Immature natural killer cell (primary cell): ENCODE results near the gene C1orf94. TPM values are rescaled to one million over a fixed set of nuclear protein-coding genes. Genes with fewer than 3 reads are reported as not detected.

ENCODE experiments used
- DNase-seq, 3 donors: peaks; one replicate each; pipeline ENCODE4 v3.0.0; 2022; ENCODE audit warnings: mixed read lengths in 1 of 3
- H3K27ac Mint-ChIP-seq, 6 donors: one replicate each; pipeline ENCODE4 v1.8.0; 2020; ENCODE audit warnings: mixed read lengths in 6 of 6, mild to moderate bottlenecking in 5 of 6, inconsistent platforms in 4 of 6, moderate library complexity in 3 of 6
- H3K27me3 Mint-ChIP-seq, 3 donors: one replicate each; pipeline ENCODE4 v1.8.0; 2020 to 2021; ENCODE audit warnings: low read depth in 3 of 3, mild to moderate bottlenecking in 3 of 3, mixed read lengths in 3 of 3, moderate library complexity in 3 of 3, inconsistent platforms in 1 of 3
- H3K36me3 Mint-ChIP-seq, 3 donors: one replicate each; pipeline ENCODE4 v1.8.0; 2020; ENCODE audit warnings: mixed read lengths in 3 of 3, inconsistent platforms in 2 of 3, mild to moderate bottlenecking in 2 of 3
- H3K4me1 Mint-ChIP-seq, 2 donors: one replicate each; pipeline ENCODE4 v1.8.0; 2020; ENCODE audit warnings: inconsistent platforms in 2 of 2, mild to moderate bottlenecking in 2 of 2, mixed read lengths in 2 of 2, moderate library complexity in 1 of 2
- H3K4me3 Mint-ChIP-seq, 5 donors: one replicate each; pipeline ENCODE4 v1.8.0; 2020; ENCODE audit warnings: mild to moderate bottlenecking in 5 of 5, mixed read lengths in 5 of 5, inconsistent platforms in 3 of 5, moderate library complexity in 3 of 5
- H3K9me3 Mint-ChIP-seq, 6 donors: one replicate each; pipeline ENCODE4 v1.8.0; 2020; ENCODE audit warnings: mild to moderate bottlenecking in 6 of 6, mixed read lengths in 6 of 6, inconsistent platforms in 4 of 6, moderate library complexity in 3 of 6
- polyA plus RNA-seq, 3 donors: library from polyadenylated mRNA; unstranded; fragments of 300-500 nt; fragmentation: Illumina TruSeq; gene quantifications; one replicate each; pipeline ENCODE4 v1.2.3, GENCODE V29; 2021

C1orf94 gene
- polyA plus RNA-seq, 3 donors from 2014 or later = not detected

- no peak overlapping the region for H3K27ac Mint-ChIP-seq
- H3K36me3 Mint-ChIP-seq = no peaks in the 10 kb centered on the region
- no peaks in the 10 kb centered on the region for H3K4me1 Mint-ChIP-seq
- H3K4me3 Mint-ChIP-seq = no peak overlapping the region
- DNase-seq = no peak
- H3K27me3 Mint-ChIP-seq = peaks cover 5 to 23% (median 8%) of the 10 kb centered on the region in 3 donors
- peaks cover 0 to 5% (median 0%) of the 10 kb centered on the region in 6 donors for H3K9me3 Mint-ChIP-seq
Measured at GRCh38 chr1:34245967-34246366, 69.3 kb downstream of the C1orf94 start.

GRCh38 chr1:34250342-34250741, 73.6 kb downstream of the C1orf94 start:
- DNase-seq = no peak
- no peaks in the 10 kb centered on the region for H3K36me3 Mint-ChIP-seq
- H3K27me3 Mint-ChIP-seq = peaks cover 2 to 15% (median 5%) of the 10 kb centered on the region in 3 donors
- H3K9me3 Mint-ChIP-seq = peaks cover 0 to 5% (median 0%) of the 10 kb centered on the region in 6 donors
- no peaks in the 10 kb centered on the region for H3K4me1 Mint-ChIP-seq
- H3K27ac Mint-ChIP-seq = no peak overlapping the region
- H3K4me3 Mint-ChIP-seq = no peak overlapping the region

- DNase-seq = no peak
- Mint-ChIP-seq H3K9me3 (no peaks in the 10 kb centered on the region), H3K36me3 (no peaks in the 10 kb centered on the region), H3K27ac (no peak overlapping the region), H3K4me3 (no peak overlapping the region), H3K27me3 (peaks cover 0 to 7% (median 2%) of the 10 kb centered on the region in 3 donors), H3K4me1 (no peaks in the 10 kb centered on the region)
Measured at GRCh38 chr1:34262023-34262853, 85.5 kb downstream of the C1orf94 start.

- no peak overlapping the region for H3K27ac Mint-ChIP-seq
Measured at GRCh38 chr1:34262921-34263320, 86.2 kb downstream of the C1orf94 start.

GRCh38 chr1:34263406-34263805, 86.7 kb downstream of the C1orf94 start:
- Mint-ChIP-seq H3K27ac (no peak overlapping the region), H3K4me3 (no peak overlapping the region), H3K36me3 (no peaks in the 10 kb centered on the region), H3K4me1 (no peaks in the 10 kb centered on the region), H3K27me3 (peaks cover 0 to 7% (median 6%) of the 10 kb centered on the region in 3 donors), H3K9me3 (no peaks in the 10 kb centered on the region)
- no peak for DNase-seq

More at GRCh38 chr1:34262921-34263320, 86.2 kb downstream of the C1orf94 start:
- Mint-ChIP-seq H3K27me3 (peaks cover 0 to 7% (median 6%) of the 10 kb centered on the region in 3 donors), H3K36me3 (no peaks in the 10 kb centered on the region), H3K4me1 (no peaks in the 10 kb centered on the region), H3K9me3 (no peaks in the 10 kb centered on the region), H3K4me3 (no peak overlapping the region)
- DNase-seq = no peak

GRCh38 chr1:34265396-34265795, 88.7 kb downstream of the C1orf94 start:
- no peak overlapping the region for H3K4me3 Mint-ChIP-seq
- no peaks in the 10 kb centered on the region for H3K36me3 Mint-ChIP-seq
- peaks cover 0 to 6% (median 6%) of the 10 kb centered on the region in 3 donors for H3K27me3 Mint-ChIP-seq
- no peak for DNase-seq
- peaks cover 0 to 2% (median 0%) of the 10 kb centered on the region in 6 donors for H3K9me3 Mint-ChIP-seq
- no peak overlapping the region for H3K27ac Mint-ChIP-seq
- no peaks in the 10 kb centered on the region for H3K4me1 Mint-ChIP-seq

GRCh38 chr1:34266127-34266951, 89.6 kb downstream of the C1orf94 start:
- peaks cover 0 to 2% (median 0%) of the 10 kb centered on the region in 6 donors for H3K9me3 Mint-ChIP-seq
- H3K4me1 Mint-ChIP-seq = no peaks in the 10 kb centered on the region
- no peak overlapping the region for H3K4me3 Mint-ChIP-seq

GRCh38 chr1:34267326-34267725, 90.6 kb downstream of the C1orf94 start:
- no peaks in the 10 kb centered on the region for H3K36me3 Mint-ChIP-seq
- H3K27ac Mint-ChIP-seq = no peak overlapping the region
- peaks cover 0 to 4% (median 0%) of the 10 kb centered on the region in 3 donors for H3K27me3 Mint-ChIP-seq
- H3K9me3 Mint-ChIP-seq = peaks cover 0 to 2% (median 0%) of the 10 kb centered on the region in 6 donors
- DNase-seq = no peak
- no peak overlapping the region for H3K4me3 Mint-ChIP-seq
- H3K4me1 Mint-ChIP-seq = no peaks in the 10 kb centered on the region

More at GRCh38 chr1:34266127-34266951, 89.6 kb downstream of the C1orf94 start:
- no peak overlapping the region for H3K27ac Mint-ChIP-seq
- no peak for DNase-seq
- no peaks in the 10 kb centered on the region for H3K36me3 Mint-ChIP-seq
- peaks cover 0 to 5% (median 1%) of the 10 kb centered on the region in 3 donors for H3K27me3 Mint-ChIP-seq

GRCh38 chr1:34268311-34268954, 91.7 kb downstream of the C1orf94 start:
- H3K4me3 Mint-ChIP-seq = no peak overlapping the region
- no peak overlapping the region for H3K27ac Mint-ChIP-seq
- peaks cover 0 to 2% (median 0%) of the 10 kb centered on the region in 6 donors for H3K9me3 Mint-ChIP-seq
- H3K4me1 Mint-ChIP-seq = no peaks in the 10 kb centered on the region
- no peaks in the 10 kb centered on the region for H3K36me3 Mint-ChIP-seq
- H3K27me3 Mint-ChIP-seq = peaks cover 0 to 4% (median 2%) of the 10 kb centered on the region in 3 donors
- DNase-seq = no peak

Other genes with a start within 250 kb of the C1orf94 start
- gene CSMD2, start 11.7 kb upstream of the C1orf94 start, polyA plus RNA-seq = not detected